Natural killer cell (primary cell): ENCODE measurements around the gene TRIP13. TPM values are rescaled to one million over a fixed set of nuclear protein-coding genes. Genes with fewer than 3 reads are reported as not detected.

Experiments
- ATAC-seq, 3 donors: fragments of 150-1000 bp in 2 of 3; fragments of 200-7000 bp in 1 of 3; cut with Tn5 transposase; 1 replicate in 1 of 3; 2 replicates in 2 of 3; pipeline ENCODE4 v1.10.0; 2021; ENCODE audit warnings: mild to moderate bottlenecking in 2 of 3, moderate library complexity in 2 of 3
- DNase-seq, 2 donors: peaks; one replicate each; pipeline versions ENCODE4 v3.0.0 to v3.0.0-alpha.2; 2013 to 2021; ENCODE audit warnings: mixed read lengths in 1 of 2
- H3K27ac ChIP-seq: one replicate; pipeline ENCODE4 v1.5.1; 2013; ENCODE audit warnings: mild to moderate bottlenecking, low read length
- H3K27me3 ChIP-seq: one replicate; pipeline ENCODE4 v1.6.1; 2013; ENCODE audit warnings: low read length; ENCODE audit not compliant: control insufficient read depth, insufficient read depth
- H3K36me3 ChIP-seq: one replicate; pipeline ENCODE4 v1.6.1; 2013; ENCODE audit warnings: low read length; ENCODE audit not compliant: control insufficient read depth, insufficient read depth
- H3K4me1 ChIP-seq: one replicate; pipeline ENCODE4 v1.6.1; 2013; ENCODE audit warnings: low read length; ENCODE audit not compliant: control insufficient read depth, insufficient read depth
- H3K4me3 ChIP-seq: one replicate; pipeline ENCODE4 v1.5.1; 2013; ENCODE audit warnings: low read length
- H3K9me3 ChIP-seq: one replicate; pipeline ENCODE4 v1.6.1; 2013; ENCODE audit warnings: low read length; ENCODE audit not compliant: control insufficient read depth, insufficient read depth
- H3K27ac Mint-ChIP-seq, 2 donors: one replicate each; pipeline ENCODE4 v1.8.0; 2022; ENCODE audit warnings: mild to moderate bottlenecking in 2 of 2, mixed read lengths in 2 of 2, moderate library complexity in 1 of 2
- H3K27me3 Mint-ChIP-seq, 2 donors: one replicate each; pipeline ENCODE4 v1.8.0; 2022; ENCODE audit warnings: low read depth in 2 of 2, mixed read lengths in 2 of 2
- H3K36me3 Mint-ChIP-seq: one replicate; pipeline ENCODE4 v1.8.0; 2022; ENCODE audit warnings: mixed read lengths
- H3K4me1 Mint-ChIP-seq, 2 donors: one replicate each; pipeline ENCODE4 v1.8.0; 2022; ENCODE audit warnings: mixed read lengths in 2 of 2
- H3K4me3 Mint-ChIP-seq: one replicate; pipeline ENCODE4 v1.8.0; 2022; ENCODE audit warnings: mild to moderate bottlenecking, moderate library complexity, mixed read lengths
- H3K9me3 Mint-ChIP-seq, 2 donors: one replicate each; pipeline ENCODE4 v1.8.0; 2022; ENCODE audit warnings: mixed read lengths in 2 of 2
- CTCF ChIP-seq: fragments of 200-600 bp; IDR thresholded peaks from one replicate; pipeline ENCODE4 v1.8.0; 2022; ENCODE audit warnings: antibody characterized with exemption
- WGBS: methylation state at CpG from one replicate; pipeline ENCODE4 v1.1.7; 2013; ENCODE audit warnings: missing lambda C conversion rate; ENCODE audit not compliant: insufficient coverage; 5-methylcytosine and 5-hydroxymethylcytosine counted together
- intact Hi-C: fragments of 100-400 bp; cut with micrococcal nuclease; formaldehyde crosslinking; loops from one replicate; pipeline ENCODE4 v1.14.2; 2022
- total RNA-seq, 4 donors: library from RNA; stranded (reverse); fragments of 120-200 nt in 1 of 4; gene quantifications; one replicate each; pipeline versions ENCODE4 v1.2.3 to v1.2.4, GENCODE V29; 2013 to 2022

Gene TRIP13
- total RNA-seq, 3 donors from 2014 or later (not counting 1 experiment from before 2014, with no cell fraction given), result 0.45 to 0.57 (median 0.56) TPM

DNA sequence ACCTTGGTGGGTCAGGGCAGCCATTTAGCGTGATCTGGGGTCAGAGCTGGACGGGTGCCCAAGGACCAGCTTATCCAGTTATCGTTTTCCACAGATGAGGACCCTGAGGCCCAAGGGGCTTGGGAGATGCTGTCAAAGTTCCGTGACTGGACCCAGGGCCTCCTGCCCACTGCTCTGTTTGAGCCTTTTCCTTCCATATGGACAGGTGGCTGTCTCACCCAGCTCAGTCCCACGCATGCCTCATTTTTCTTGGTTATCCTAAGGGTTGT, 56.5 kb downstream of the TRIP13 start:
- no peak overlapping the region for H3K27ac Mint-ChIP-seq
- peaks cover 7% of the 10 kb centered on the region for H3K27me3 ChIP-seq
- WGBS, result 91% methylated on average over 4 of the region's 5 CpGs
- no peak overlapping the region for H3K4me3 Mint-ChIP-seq
- peaks cover 0 to 9% of the 10 kb centered on the region in 2 donors for H3K4me1 Mint-ChIP-seq
- peaks cover 38 to 46% of the 10 kb centered on the region in 2 donors for H3K27me3 Mint-ChIP-seq
- H3K36me3 ChIP-seq, result no peaks in the 10 kb centered on the region
- H3K4me1 ChIP-seq, result peaks cover 3% of the 10 kb centered on the region
- no peaks in the 10 kb centered on the region for H3K9me3 Mint-ChIP-seq
- ATAC-seq, result no peak
- no peak for TF ChIP-seq CTCF
- no peak for DNase-seq
- H3K9me3 ChIP-seq, result no peaks in the 10 kb centered on the region
- no peak overlapping the region for H3K27ac ChIP-seq
- no peaks in the 10 kb centered on the region for H3K36me3 Mint-ChIP-seq
- intact Hi-C loops, result no loop called here
- H3K4me3 ChIP-seq, result no peak overlapping the region

- peaks cover 0 to 5% of the 10 kb centered on the region in 2 donors for H3K4me1 Mint-ChIP-seq
- peaks cover 3% of the 10 kb centered on the region for H3K4me1 ChIP-seq
- H3K9me3 Mint-ChIP-seq, result no peaks in the 10 kb centered on the region
- H3K27ac ChIP-seq, result no peak overlapping the region
- H3K4me3 Mint-ChIP-seq, result no peak overlapping the region
- intact Hi-C loops, result no loop called here
- H3K27me3 Mint-ChIP-seq, result peaks cover 39% of the 10 kb centered on the region in 2 donors
- ATAC-seq, result no peak
- no peak overlapping the region for H3K27ac Mint-ChIP-seq
- no peak overlapping the region for H3K4me3 ChIP-seq
- no peaks in the 10 kb centered on the region for H3K36me3 ChIP-seq
- H3K27me3 ChIP-seq, result peaks cover 7% of the 10 kb centered on the region
- DNase-seq, result no peak
- 82% methylated on average over 17 of the region's 17 CpGs for WGBS
- no peaks in the 10 kb centered on the region for H3K9me3 ChIP-seq
- no peak for TF ChIP-seq CTCF
- H3K36me3 Mint-ChIP-seq, result no peaks in the 10 kb centered on the region
Observed at GRCh38 chr5:949815-950560, 57.3 kb downstream of the TRIP13 start.

- Mint-ChIP-seq H3K27me3 (peaks cover 37 to 43% of the 10 kb centered on the region in 2 donors), H3K27ac (no peak overlapping the region), H3K4me1 (peaks cover 5 to 16% of the 10 kb centered on the region in 2 donors), H3K9me3 (no peaks in the 10 kb centered on the region), H3K4me3 (no peak overlapping the region), H3K36me3 (no peaks in the 10 kb centered on the region)
- ATAC-seq (no peak), DNase-seq (no peak)
- TF ChIP-seq CTCF, result no peak
- intact Hi-C loops, result no loop called here
- WGBS, result 90% methylated on average over 16 of the region's 16 CpGs
- H3K27ac ChIP-seq, result no peak overlapping the region
- H3K9me3 ChIP-seq, result no peaks in the 10 kb centered on the region
- peaks cover 13% of the 10 kb centered on the region for H3K4me1 ChIP-seq
- H3K4me3 ChIP-seq, result no peak overlapping the region
- no peaks in the 10 kb centered on the region for H3K36me3 ChIP-seq
- H3K27me3 ChIP-seq, result peaks cover 13% of the 10 kb centered on the region
Observed at GRCh38 chr5:951940-952596, 59.4 kb downstream of the TRIP13 start.
